Stimulated activated CD8-positive, alpha-beta memory T cell treated with anti-CD3 and anti-CD28 coated beads, Interleukin-4, amount 100 ng/mL, for 48 hours (primary cell): ENCODE results near the gene CREB5.

Experiments used
- DNase-seq: peaks from one replicate; pipeline ENCODE4 v3.0.0-alpha.2; 2020

The CREB5 gene

DNA sequence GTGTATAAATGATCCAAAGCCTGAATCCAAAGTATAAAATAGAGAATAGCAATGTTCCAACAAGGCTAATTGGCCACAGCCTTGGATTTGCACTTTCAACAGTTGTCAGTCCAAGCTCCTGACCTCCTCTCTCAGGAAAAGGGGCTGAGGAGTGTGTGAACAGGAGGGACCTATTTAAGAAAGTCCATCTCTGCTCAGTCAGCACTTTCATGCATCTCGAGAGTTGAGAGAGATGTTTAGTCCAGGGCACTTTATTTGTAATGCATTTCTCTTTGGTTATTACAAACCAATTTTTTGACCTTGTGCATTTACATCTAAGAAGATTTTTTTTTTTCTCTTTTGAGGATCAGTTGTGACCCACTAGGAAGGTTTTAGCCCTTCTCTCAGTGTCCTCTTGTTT lies 244.2 kb downstream of the CREB5 start:
- DNase-seq = no peak

DNA sequence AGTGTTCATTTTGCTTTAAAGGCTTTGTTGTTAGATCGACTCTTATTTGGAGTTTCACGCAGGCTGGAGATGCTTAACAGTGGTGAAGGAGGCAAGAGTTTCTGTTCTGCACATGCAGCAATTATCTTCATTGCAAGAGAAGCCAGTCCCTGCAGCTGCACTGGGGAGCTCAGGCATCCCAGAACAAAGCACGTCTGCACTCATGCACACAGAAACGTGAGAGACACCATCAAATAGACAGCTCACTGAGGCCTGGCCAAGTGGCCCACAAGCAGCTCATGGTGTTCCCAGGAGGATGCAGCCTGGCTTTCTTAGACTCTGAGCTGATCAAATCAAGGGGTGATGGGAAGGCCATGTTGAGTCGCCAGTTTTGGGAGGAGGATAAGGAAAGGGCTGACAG lies 246.1 kb downstream of the CREB5 start:
- DNase-seq = no peak

DNA sequence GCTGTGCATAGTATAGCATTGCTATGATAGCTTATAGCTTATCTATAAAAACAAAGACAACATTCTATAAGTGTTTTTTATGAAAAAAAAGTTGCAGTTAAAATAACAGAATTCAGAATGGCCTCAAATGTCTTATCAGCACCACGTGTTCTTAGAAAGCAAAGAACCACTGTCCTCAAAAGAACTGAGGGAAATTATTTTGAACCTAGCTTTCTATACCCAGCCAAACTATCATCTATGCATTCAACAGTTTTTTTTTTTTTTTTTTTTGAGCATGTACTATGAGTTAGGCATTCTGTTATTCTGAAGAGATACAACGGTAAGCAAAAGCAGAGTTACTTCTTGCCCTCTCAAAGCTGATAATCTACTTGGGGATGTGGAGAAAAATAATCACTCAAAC lies 247.8 kb downstream of the CREB5 start:
- no peak for DNase-seq

- DNase-seq = peak; percentile 33
These were observed 249.7 kb downstream of the CREB5 start for GRCh38 chr7:28661826-28662595.

GRCh38 chr7:28666154-28666553 lies 253.8 kb downstream of the CREB5 start:
- DNase-seq = no peak

GRCh38 chr7:28668085-28668484 lies 255.8 kb downstream of the CREB5 start:
- DNase-seq = no peak

DNA sequence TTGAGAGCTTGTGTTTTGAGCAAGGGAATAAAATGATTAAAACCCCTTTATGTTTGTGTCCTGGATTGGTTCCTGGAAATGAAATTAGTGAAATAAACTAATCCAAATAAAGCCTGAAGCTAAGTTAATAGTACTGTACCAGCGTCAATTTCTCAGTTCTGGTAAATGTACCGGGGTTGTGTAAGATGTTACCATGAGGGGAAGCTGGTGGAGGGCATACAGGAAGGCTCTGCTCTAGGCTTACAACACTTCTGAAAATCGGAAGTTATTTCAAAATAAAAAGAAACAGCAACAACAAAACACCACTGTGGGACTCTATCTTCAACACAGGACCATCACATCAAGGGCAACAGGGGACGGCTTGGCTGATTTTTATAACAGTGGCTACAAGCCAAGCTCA lies 257.0 kb downstream of the CREB5 start:
- no peak for DNase-seq

DNA sequence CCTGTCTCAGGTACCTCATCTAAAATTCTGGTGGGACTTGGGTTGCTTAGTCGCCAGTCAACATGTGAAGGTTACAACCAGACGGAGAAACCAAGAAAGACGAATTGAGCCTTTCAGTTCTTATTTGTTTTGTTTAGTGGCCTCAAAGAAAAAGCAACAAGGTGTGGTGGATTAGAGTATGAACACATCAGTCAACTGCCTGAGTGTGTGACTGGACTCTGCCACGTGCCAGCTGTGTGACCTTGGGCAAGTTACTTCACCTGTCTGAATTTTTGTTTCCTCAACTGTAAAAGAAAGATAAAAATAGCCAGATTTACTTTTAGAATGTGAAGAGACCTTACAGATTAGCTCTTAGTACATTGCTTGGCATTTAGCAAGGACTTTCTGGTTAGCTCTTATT lies 259.2 kb downstream of the CREB5 start:
- DNase-seq = no peak

GRCh38 chr7:28672397-28672797 lies 260.1 kb downstream of the CREB5 start:
- DNase-seq = no peak

GRCh38 chr7:28674359-28674782 lies 262.1 kb downstream of the CREB5 start:
- no peak for DNase-seq

GRCh38 chr7:28675429-28675828 lies 263.1 kb downstream of the CREB5 start:
- no peak for DNase-seq

GRCh38 chr7:28677668-28678067 lies 265.4 kb downstream of the CREB5 start:
- DNase-seq = no peak

- DNase-seq = no peak
These were observed 266.2 kb downstream of the CREB5 start for GRCh38 chr7:28678431-28678965.

DNA sequence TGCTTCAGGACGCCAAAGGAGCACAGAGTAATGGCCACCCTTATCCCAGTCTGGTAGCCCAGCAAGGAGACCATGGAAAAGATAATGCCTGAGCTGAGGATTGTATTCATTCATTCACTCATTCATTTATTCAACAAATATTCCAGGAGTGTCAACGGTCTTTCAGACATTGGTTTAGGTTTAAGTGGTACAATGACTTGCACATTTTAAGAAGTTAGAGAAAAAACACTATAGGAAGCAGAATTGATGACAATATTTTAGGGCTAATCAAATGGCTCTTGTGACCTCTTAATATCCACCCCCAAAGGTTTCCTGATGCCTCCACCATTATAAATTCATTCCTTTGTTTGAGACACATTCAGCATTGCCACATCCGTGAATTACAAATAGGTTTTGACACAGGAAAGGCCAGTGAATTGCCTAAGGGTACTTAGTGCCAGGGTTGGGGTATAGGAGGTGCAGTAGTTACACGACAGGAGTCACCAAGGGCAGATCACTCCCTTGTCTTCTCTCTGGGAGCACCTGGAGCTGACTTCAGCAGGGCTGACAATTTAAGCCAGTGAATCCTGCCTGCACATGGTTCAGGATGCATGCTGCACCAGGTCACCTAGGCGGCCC lies 269.5 kb downstream of the CREB5 start:
- DNase-seq = no peak

DNA sequence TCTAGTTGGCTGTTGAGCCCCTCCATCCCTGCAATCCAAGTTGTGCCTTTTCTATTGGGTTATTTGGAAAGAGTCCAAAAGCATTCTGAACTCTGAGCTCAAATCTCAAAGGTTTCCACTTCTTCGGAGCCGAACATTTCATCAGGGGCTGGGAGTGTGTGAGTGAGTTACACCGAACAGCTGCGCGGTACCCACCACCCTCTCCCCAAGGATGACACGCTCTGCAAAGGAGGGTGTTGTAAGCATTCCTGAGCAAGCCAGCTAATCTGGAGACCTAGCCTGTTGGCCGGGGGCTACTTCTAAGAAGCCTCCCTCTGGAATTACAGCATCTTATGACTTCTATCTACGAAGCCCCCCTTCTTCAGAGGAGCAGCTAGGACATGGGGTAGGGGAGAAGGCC lies 270.5 kb downstream of the CREB5 start:
- no peak for DNase-seq

DNA sequence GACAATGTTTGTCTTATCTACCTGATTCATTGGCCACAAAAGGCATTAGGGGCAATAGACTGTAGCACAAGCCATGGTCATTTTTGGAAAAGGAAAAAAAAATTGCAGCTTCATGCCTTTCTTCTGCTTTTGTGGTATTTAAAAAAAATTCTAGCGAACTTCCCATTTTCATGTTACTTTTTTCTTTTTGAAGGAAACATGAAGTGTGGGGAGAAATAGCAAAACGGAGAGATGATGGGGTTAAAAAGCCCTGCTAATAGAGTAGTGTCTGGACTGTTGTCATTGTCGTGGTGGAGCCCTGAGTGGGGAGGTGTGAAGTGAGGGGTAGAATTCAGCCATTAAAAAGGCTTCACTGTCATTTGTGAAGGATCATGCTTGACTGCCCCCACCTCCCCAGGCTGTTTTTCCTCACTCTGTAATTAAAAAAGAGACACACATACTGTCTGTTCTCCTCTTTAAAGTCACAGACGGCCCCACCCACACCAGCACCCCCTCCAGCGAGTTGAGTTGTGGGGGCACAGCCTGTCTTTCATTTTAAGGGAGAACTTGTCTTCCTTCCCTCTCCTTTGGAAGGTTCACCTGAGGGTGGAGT lies 272.4 kb downstream of the CREB5 start:
- DNase-seq = no peak

- DNase-seq = no peak
These were observed 272.9 kb downstream of the CREB5 start for GRCh38 chr7:28685242-28685643.

DNA sequence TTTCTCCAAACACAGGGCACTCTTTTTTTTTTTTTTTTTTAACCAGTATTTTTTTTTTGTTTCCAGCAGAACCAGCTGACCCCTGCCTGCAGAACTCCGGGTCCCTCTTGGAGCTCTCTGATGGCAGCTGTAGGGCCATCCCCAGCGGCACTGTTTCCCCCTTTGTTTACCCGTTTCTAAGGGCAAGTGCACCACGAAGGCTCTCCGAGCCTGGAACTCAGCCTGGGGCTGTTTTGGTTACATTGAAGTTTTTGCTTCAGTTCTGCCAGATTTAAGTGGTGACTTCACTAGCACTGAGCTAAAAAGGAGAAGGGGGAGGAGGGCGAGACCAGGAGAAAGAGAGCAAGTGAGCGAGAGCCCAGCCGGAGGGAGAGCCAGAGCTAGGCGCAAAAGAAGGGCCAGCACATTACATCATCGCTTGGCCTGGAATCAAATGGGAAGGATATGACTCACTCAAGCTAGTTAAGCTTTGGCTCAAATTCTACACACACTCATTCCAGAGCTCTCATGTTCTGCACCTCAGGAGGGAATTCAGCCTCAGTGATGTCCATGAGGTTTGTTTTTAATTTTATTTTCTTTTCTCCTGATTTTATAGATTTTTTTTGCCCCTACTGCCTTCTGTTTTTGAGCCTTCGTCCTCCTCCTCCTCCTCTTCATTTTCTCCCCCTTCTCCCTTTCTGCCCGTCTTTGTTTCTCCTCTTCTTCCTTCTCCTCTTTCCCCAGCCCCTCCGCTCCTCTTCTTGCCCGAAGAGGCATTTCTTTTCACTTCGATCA lies 273.5 kb downstream of the CREB5 start:
- DNase-seq = no peak

DNA sequence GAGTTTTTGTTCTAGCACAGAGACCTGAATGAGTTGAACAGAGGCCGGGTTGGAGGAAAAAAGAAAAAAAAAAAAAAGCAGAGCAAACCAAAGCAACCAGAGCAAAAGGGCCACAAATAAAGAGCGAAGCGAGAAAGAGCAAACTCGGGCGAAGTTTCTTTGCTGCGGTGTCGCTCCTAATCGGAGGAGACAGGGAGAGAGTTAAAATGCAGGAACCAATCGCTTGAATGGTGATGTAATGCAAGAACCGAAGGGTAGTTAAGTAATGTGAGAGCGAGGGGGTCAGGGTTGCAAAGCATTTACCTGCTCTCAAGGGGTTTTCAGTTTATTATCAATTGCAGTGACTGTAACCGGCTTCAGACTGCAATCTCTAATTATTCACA lies 274.1 kb downstream of the CREB5 start:
- DNase-seq = no peak

GRCh38 chr7:28687537-28687936 lies 275.2 kb downstream of the CREB5 start:
- no peak for DNase-seq

DNA sequence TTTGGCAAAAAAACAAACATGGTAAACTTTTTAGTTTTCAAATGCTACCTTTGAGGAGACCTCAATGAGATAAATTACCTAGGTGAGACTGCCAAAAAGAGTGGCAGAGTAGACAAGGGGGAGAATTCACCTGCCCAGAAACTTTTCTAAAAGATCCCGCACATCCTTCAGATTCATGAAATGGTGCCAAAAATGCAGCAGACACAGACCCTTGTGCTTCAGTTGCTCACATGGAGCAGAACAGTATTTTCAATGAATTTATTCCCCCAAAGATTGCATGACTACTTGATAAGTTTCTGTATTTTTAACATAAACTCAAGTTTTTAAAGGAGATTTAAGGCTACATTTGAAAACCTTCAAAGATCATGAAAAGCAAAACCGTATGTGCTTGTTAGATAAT lies 275.9 kb downstream of the CREB5 start:
- DNase-seq = no peak

- DNase-seq = no peak
These were observed 276.3 kb downstream of the CREB5 start for GRCh38 chr7:28688651-28689050.
